GM18870 (cell line): ENCODE results near the gene ZNF554.
"Not testable (repeated sequence)": the region's sequence is repeated elsewhere in the genome, so short reads cannot be mapped to it uniquely, and the experiment has no call there.

Source experiments
- ATAC-seq: cut with Tn5 transposase; IDR thresholded peaks from one replicate; pipeline ENCODE4 v1.9.1; 2021; ENCODE audit warnings: moderate library complexity; ENCODE audit not compliant: unreplicated experiment

ZNF554 gene

DNA sequence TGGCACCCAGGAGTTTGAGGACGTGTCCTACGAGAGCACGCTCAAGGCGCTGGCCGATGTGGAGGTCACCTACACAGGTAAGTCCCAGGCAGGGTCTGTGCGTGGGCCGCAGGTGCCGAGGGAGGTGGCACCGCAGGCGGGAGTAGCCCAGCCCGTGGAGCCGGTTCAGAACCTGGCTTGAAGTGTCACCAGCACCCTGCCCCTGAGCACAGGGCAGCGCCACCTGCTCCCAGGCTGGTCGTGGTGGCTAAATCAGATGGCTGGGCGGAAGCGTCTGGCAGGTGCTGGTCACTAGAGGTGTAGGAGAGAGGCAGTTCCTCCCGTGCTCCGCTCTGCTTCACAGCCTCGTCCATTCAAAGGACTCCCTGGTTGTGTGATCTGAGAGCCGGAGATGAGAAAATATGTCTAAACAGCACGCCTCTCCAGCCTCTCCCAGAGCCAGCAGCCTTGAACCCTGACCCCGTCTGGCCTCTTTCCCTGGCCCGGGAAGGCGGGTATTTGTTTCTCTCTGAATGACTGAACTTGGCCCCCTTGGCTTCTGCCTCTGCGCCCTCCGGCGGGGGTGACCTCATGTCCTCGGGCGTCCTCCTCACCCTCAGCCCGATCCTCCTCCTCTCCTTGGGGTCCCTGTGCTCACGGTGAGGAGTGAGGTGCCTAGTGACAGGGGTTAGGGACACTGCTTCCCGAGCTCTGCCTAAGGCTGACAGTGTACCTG lies 29.0 kb upstream of the ZNF554 start:
- ATAC-seq: no peak

DNA sequence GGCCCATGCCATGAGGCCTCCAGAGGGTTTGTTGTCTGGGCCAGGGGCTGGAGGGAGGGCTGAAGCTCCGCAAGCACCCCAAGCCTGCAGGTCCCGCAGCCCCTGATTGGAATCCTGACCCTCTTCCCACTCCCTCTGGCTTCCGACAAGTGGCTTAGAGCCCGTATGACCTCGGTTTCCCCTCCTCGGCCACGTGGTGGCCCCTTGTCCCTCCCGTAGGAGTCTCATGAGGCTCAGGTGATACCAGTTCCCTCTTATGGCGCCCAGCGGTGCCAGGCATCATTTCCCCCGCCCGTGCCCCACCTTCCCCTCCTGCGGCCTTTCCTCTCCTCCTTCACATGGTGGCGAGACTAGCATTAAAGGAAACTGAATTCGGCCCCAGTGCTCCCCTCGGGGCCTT lies 28.2 kb upstream of the ZNF554 start:
- no peak for ATAC-seq

DNA sequence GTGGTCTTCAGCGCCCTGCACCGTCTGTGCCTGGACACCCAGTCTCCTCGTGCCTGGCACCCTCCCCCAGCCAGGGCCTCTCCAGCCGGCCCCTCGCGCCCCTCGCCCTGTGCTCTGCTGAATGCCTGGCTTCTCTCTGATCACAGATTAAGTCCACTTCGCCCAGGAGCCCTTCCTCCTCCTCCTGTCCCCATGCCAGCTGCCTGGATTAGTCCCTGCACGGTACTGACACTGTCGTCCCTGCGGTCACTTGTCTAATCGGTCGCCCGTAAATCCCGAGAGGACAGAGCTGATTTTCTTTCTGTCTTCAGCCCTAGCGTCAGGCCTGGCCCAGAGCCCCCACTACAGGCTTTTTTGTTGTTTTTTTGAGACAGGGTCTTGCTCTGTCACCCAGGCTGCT lies 27.8 kb upstream of the ZNF554 start:
- ATAC-seq: no peak

DNA sequence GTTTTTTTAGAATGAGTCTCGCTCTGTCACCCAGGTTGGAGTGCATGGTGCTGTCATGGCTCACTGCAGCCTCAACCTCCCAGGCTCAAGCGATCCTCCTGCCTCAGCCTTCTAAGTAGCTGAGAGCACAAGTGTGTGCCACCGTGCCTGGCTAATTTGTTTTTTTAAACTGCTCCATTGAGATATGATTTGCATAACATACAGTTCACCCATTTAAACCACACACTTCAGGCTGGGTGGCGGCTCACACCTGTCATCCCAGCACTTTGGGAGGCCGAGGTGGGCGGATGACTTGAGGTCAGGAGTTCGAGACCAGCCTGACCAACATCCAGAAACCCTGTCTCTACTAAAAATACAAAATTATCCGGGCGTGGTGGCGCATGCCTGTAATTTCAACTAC lies 27.0 kb upstream of the ZNF554 start:
- ATAC-seq: not testable (repeated sequence)

DNA sequence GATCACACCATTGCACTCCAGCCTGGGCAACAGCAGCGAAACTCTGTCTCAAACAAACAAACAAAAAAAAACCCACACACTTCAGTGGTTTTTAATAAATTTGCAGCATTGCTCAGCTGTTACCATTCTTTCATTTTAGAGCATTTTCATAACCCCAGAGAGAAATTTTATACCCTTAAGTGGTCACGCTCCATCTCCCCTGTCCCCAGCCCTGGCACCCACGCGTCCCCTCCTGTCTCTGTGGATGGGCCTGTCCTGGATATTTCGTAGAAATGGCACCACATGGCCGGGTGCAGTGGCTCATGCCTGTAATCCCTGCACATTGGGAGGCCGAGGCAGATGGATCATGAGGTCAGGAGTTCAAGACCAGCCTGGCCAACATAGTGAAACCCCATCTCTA lies 26.5 kb upstream of the ZNF554 start:
- ATAC-seq: no peak

DNA sequence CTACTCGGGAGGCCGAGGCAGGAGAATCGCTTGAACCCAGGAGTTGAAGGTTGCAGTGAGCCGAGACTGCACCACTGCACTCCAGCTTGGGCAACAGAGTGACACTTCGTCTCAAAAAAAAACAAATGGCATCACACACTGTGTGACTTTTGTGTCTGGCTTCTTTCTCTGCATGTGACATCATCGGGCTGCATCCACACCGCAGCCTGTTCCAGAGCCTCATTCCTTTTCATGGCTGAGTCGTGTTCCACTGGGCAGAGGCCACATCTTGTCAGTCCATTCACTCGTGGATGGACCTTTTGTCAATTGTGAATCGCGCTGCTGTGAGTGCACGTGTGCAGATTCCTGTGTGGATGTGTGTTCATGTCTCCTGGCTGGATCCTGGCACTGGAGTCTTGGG lies 26.1 kb upstream of the ZNF554 start:
- no peak for ATAC-seq

DNA sequence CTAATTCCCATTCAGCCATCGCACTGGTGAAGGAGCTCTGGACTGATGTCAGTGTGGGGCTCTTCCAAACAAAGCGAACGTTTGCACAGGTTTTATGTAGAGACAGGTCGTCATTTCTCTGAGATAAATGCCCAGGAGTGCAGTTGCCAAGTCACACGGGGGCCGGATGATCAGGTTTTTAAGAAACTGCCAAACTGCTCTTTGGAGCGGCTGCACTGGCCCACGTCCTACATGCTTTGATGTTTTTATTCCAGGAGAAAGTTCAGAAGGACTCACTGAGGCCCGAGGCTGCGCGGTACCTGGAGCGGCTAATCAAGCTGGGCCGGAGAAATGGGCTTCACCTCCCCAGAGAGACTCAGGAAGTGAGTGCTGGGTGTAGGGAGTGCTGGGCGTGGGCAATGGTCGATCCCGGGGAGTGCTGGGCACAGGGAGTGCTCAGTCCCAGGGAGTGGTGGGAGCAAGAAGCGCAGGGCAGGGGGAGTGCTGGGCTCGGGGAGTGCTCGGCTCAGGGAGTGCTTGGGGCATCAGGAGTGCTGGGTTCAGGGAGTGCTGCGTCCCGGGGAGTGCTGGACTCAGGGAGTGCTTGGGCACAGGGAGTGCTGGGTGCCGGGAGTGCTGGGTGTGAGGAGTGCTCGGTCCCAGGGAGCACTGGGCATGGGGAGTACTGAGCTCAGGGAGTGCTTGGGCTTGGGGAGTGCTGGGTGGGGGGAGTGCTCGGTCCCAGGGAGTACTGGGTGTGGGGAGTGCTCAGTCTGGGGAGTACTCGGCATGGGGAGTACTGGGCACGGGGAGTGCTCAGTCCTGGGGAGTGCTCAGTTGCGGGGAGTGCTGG lies 23.6 kb upstream of the ZNF554 start:
- no peak for ATAC-seq

DNA sequence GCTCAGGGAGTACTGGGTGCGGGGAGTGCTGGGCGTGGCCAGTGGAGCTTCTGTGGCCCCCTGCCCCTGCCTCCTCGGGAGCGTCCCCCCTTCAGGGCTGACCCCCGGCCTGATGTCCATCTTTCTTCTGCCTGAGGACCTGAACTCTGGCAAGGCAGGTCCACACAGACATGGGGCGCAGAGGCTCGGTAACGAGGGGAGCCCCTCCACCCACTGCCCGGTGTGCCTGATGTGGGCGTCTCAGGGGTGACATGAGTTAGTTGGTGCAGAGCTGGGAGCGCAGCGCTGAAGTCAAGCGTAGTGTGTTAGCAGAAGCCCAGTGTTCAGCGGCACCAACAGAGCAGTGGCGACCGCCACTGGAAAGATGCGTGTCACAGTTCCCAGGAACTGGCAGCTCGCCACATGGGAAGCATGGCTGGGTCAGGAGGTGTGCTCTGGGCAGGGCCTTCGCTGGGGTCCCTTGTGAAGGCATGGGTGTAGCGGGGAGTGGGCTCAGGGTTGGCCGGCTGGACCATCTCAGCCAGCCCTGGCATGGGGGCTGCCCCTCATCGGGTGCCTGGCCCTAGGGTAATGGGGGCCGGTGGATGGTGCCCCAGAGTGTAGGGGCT lies 22.9 kb upstream of the ZNF554 start:
- no peak for ATAC-seq

DNA sequence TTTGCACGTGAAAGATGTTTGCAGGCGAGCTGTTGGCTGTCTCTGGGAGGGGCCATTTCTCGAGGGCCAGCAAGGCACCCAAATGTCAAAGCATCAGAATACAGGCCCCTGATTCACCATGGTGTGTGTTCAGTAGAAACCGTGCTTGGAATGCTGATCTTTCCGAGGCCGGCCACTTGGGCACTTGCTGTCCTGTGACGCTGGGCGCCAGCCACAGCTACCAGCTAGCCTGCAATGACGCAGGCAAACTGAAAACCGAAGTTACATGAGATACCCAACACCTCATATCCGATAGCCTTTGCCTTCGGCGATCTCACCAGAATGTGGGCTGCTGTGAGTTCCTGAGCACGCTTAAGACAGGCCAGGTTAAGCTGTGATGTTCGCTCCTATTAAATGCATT lies 22.4 kb upstream of the ZNF554 start:
- ATAC-seq: no peak

DNA sequence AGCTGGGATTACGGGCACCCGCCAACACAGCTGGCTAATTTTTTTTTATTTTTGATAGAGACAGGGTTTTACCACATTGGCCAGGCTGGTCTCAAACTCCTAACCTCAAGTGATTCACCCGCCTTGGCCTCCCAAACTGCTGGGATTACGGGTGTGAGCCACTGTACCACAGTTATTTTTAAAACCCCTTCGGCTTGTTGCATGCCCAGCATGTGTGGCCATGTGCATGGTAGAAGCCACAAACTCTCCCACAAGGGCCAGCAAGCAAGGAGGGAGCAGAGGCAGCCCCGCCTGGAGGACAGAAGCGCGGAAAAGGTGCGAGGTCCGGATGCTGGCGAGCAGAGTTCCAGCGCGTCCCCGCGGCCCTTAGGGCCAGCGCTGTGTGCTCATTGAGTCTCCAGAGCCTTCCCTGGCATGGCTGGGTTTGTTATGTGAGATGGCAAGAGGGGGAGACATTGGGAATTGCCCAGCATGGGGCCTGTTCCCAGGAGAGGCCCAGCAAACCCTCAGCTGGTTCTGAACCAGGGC lies 21.4 kb upstream of the ZNF554 start:
- no peak for ATAC-seq

DNA sequence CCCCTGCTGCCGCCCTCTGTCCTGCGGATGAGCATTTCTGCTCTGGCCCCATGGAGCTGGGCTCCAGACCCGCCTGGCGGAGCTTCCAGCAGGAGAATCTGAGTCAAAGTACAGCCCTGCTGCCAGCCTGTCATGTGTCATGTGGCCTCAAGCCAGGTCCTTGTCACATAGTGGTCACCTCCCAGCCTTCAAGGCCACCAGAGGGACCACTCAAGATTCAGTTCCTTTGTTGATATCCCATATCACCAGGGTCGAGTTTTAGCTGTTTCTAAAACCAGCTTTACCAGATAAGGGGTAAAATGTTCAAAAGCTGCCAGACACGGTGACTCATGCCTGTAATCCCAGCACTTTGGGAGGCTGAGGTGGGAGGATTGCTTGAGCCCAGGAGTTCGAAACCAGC lies 20.9 kb upstream of the ZNF554 start:
- ATAC-seq: no peak

DNA sequence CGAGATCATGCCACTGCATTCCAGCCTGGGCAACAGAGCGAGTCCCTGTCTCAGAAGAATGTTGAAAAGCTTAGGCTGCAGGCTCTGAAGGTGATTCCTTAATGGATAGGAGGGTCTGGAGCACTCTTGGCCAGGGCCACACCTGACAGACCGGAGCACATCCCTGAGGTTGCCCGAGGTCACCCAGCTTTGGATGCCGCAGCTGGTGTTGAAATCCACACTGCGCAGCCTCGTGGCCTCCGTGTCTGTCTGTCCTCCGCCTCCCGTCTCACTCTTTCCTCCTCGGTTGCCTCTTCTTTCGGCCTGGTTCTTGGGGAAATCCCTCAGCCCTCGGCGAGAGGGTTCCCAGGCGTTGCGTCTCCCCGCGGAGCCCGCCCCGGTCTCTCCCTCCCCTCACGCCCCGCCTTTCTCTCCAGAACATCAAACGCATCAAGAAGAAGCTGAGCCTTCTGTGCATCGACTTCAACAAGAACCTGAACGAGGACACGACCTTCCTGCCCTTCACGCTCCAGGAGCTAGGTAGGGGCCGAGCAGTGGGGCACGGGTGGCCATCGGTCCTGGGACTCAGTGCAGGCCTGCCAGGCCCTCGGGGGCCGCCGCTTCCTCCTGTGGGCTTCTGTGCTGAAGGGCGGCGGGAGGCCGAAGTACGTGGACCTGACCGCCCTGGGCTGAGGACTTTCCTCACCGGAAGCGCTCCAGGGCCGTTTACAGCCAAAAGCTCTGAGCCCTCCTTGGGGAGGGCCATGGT lies 20.2 kb upstream of the ZNF554 start:
- no peak for ATAC-seq

DNA sequence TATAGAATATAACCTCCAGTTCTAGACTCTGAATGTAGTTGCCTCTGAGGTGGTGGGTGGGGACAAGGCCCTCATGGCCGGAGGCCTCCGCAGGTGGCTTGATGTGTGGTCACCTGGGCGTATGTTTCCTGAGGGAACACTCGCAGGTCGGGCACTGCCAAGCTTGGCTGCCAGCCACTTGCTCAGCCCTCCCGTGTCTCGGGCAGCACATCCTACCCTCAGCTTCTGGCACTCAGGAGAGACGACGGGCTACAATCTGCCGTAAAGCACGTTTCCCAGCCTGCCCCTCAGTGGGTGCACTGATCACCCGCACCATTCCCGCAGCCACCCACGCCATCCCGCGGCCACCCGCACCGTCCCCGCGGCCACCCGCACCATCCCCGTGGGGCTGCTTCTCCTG lies 19.2 kb upstream of the ZNF554 start:
- no peak for ATAC-seq

DNA sequence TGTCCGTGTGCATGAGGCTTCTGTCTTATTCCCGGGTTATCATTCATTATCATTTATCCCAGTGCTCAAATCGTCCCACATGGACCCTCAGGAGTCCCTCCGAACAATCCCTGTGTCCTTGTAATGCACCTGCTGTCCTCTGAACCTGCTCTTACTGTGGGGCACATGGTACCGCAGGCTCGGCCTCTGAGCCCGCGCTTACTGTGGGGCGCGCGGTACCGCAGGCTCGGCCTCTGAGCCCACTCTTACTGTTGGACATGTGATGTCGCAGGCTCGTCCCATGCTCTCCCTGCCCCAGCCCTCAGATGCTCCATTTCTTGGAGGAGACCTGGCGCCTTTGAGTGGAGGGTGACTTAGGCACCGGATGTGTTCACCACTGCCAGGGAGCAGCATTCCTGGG lies 16.8 kb upstream of the ZNF554 start:
- ATAC-seq: no peak

DNA sequence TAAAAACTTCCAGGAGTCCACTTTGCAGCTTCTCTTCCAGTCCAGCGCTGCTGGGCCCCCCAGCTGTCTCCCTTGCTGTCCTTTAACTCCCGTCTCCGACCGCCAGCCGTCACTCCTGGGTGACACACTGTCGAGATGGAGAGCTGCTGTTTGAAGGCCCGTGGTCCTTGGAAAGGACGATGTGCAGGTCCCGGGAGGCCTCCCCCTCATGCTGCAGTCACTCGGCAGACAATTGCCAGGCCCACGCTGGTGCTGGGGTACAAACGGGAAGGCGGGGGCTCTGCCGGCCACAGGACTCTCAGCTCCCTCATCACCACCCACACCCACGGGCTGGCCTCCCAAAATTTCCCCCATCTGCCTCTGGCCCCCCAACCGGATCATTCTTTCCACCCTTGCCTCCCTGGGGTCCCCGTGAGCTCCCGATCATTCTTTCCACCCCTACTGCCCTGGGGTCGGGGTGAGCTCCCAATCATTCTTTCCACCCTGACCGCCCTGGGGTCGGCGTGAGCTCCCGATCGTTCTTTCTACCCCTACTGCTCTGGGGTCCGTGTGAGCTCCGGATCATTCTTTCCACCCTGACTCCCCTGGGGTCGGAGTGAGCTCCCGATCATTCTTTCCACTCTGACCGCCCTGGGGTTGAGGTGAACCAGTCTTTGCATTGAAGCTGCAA lies 16.0 kb upstream of the ZNF554 start:
- ATAC-seq: no peak

DNA sequence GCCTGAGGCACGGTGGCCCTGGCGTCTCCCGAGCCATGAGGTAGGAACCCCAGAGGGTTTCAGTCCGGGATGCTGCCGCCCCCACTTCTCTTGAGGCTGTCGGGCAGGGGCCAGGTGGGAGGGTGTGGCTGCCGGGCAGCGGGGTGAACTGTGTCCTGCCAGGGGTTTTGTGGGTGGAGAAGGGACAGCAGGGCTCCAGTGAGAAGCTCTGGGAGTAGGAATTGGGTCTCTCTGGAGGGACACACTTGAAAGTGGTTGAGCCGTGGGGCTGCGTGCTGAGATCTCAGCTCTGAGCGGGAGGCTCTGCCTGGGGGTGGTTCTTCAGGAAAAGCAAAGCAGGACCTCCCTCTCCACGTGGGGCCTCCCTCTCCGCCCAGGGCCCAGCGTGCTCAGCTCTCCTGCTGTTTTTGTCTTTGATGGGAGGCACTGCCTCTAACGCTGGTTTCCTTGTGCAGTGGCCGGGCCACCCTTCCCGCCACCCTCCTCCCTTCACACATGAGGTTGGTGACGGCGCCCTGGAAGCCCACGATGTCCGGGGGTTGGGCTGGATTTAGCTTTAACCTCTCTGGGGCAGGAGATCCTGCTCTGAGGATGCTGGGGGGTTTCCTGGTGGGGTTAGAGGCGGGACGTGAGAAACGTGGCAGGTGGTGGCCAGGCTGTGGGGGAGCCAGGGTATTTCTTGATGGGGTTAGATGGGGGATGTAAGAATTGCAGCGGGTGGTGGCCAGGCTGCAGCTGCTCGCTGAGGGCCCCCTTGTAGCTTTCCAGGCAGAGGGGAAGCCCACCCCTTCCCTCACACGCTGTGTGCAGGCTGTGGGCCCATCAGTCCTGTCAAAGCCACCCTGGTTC lies 15.3 kb upstream of the ZNF554 start:
- ATAC-seq: no peak

DNA sequence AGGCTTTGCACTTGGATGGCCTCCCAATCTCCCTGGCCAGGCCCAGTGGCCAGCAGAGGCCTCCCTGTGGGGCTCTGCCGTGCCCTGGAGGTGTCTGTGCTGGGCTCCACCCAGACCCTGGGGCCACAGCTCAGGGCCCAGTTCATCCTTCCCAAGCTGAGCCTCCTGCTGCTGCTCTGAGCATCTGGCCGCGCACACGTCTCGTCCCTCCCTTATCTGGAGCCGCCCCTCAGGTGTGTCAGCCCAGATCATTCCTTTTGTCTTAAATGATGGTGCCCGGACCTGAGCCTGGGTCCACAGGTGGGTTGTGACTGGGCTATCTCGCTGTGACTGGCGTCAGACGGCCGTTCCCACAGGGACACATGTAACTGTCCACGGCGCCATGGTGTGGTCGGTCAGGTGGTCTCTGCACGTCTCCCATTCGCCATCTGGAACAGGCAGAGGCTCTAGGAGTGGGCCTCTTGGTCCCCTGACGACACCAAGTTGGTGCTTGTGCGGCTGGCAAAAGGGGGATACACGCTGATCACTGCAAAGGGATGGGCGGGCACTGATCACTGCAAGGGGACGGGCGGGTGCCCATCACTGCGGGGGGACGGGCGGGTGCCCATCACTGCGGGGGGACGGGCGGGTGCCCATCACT lies 14.3 kb upstream of the ZNF554 start:
- ATAC-seq: no peak

DNA sequence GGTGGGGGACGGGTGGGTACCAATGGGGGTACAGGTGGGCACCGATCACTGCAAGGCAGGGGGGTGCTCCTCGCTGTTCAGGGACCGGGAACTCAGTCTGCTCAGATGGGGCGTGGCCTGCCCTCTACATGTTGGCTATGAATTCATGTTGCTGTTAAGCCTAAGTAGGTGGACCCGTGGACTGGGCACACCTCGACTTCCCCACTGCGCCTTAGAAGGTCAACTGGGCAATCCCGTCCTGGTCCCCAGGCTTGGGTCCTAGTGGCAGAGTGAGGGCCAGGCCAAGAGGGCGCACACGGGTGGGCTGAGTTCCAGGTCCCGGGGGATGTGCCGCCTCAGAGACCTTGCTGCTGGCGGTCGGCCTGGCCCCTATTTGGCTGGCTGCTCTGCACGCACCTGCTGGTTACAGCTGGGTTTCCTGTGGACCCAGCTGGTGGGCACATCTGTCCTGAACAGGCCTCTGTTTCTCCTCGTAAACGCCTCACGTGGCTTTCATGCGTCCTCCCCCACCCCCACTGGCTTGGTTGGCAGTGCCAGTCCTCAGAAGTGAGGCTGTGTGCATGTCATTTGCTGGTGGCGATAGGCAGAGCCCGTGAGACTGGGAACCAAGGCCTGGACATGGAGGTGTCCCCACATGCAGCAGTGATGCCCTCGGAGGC lies 13.5 kb upstream of the ZNF554 start:
- ATAC-seq: no peak
